Measurements from ENCODE around the gene AOAH.
"Not testable (repeated sequence)": the region's sequence is repeated elsewhere in the genome, so short reads cannot be mapped to it uniquely, and the experiment has no call there.

The AOAH gene

GRCh38 chr7:36535866-36536664, 188.2 kb downstream of the AOAH start:
- no peak for DNase-seq

- no peak for DNase-seq
Observed at GRCh38 chr7:36533717-36534116, 190.6 kb downstream of the AOAH start.

GRCh38 chr7:36532981-36533499, 191.3 kb downstream of the AOAH start:
- no peak for DNase-seq

- no peak for DNase-seq
Observed at GRCh38 chr7:36531951-36532350, 192.3 kb downstream of the AOAH start.

- no peak for DNase-seq
Observed at GRCh38 chr7:36530456-36530855, 193.8 kb downstream of the AOAH start.

GRCh38 chr7:36527549-36527913, 196.8 kb downstream of the AOAH start:
- DNase-seq, result no peak

GRCh38 chr7:36526863-36527548, 197.3 kb downstream of the AOAH start:
- DNase-seq, result no peak

GRCh38 chr7:36523371-36524101, 200.8 kb downstream of the AOAH start:
- no peak for DNase-seq

GRCh38 chr7:36522453-36523007, 201.8 kb downstream of the AOAH start:
- DNase-seq, result no peak

GRCh38 chr7:36521911-36522310, 202.4 kb downstream of the AOAH start:
- DNase-seq, result no peak

- DNase-seq, result no peak
Observed at GRCh38 chr7:36521133-36521532, 203.2 kb downstream of the AOAH start.

- no peak for DNase-seq
Observed at GRCh38 chr7:36515847-36516246, 208.4 kb downstream of the AOAH start.

GRCh38 chr7:36514289-36515243, 209.7 kb downstream of the AOAH start:
- DNase-seq, result no peak

GRCh38 chr7:36513393-36513792, 210.9 kb downstream of the AOAH start:
- DNase-seq, result no peak

GRCh38 chr7:36512616-36513015, 211.7 kb downstream of the AOAH start:
- DNase-seq, result no peak

- no peak for DNase-seq
Observed at GRCh38 chr7:36509962-36510361, 214.3 kb downstream of the AOAH start.

GRCh38 chr7:36507475-36508440, 216.5 kb downstream of the AOAH start:
- DNase-seq, result no peak

- no peak for DNase-seq
Observed at GRCh38 chr7:36506820-36507219, 217.5 kb downstream of the AOAH start.

GRCh38 chr7:36506130-36506798, 218.0 kb downstream of the AOAH start:
- DNase-seq, result no peak

GRCh38 chr7:36504617-36505016, 219.7 kb downstream of the AOAH start:
- not testable (repeated sequence) for DNase-seq

Data from NCI-H2029 (cell line).